NCI-H2196 treated with DMSO at 0.1 percent for 48 hours (cell line): ENCODE results near the gene SCAMP3.
"Not testable (repeated sequence)": the region's sequence is repeated elsewhere in the genome, so short reads cannot be mapped to it uniquely, and the experiment has no call there.

ENCODE experiments used
- DNase-seq: peaks from one replicate; lab custom pipeline; 2025; ENCODE audit not compliant: unreplicated experiment; lab: John Stamatoyannopoulos, UW

Gene SCAMP3

GRCh38 chr1:155255243-155256007, 6.7 kb downstream of the SCAMP3 start, which contains the start of gene ENTREP3:
Gene ENTREP3 (minus strand): TSS chr1:155255483. CDS start chr1:155254877, 606 bp downstream.
- peak; percentile 68 for DNase-seq

- DNase-seq = no peak
Observed at GRCh38 chr1:155254714-155255242, 7.4 kb downstream of the SCAMP3 start.

- no peak for DNase-seq
Observed at GRCh38 chr1:155254228-155254713, 7.9 kb downstream of the SCAMP3 start.

GRCh38 chr1:155253797-155254196, 8.4 kb downstream of the SCAMP3 start:
- DNase-seq = no peak

GRCh38 chr1:155253208-155253607, 9.0 kb downstream of the SCAMP3 start:
- no peak for DNase-seq

- DNase-seq = no peak
Observed at GRCh38 chr1:155251566-155251965, 10.6 kb downstream of the SCAMP3 start.

GRCh38 chr1:155250633-155251449, 11.3 kb downstream of the SCAMP3 start:
- peak; percentile 68 for DNase-seq

- DNase-seq = no peak
Observed at GRCh38 chr1:155250246-155250632, 11.9 kb downstream of the SCAMP3 start.

GRCh38 chr1:155247667-155248553, 14.2 kb downstream of the SCAMP3 start:
- no peak for DNase-seq

GRCh38 chr1:155246796-155247195, 15.4 kb downstream of the SCAMP3 start:
- not testable (repeated sequence) for DNase-seq

- no peak for DNase-seq
Observed at GRCh38 chr1:155245163-155245524, 17.0 kb downstream of the SCAMP3 start.

GRCh38 chr1:155244368-155245162, 17.6 kb downstream of the SCAMP3 start:
- peak; percentile 96 for DNase-seq

- DNase-seq = no peak
Observed at GRCh38 chr1:155242805-155243358, 19.3 kb downstream of the SCAMP3 start.

- no peak for DNase-seq
Observed at GRCh38 chr1:155241841-155242264, 20.3 kb downstream of the SCAMP3 start.

- DNase-seq = peak; percentile 25
Observed at GRCh38 chr1:155241069-155241679, 21.0 kb downstream of the SCAMP3 start.

GRCh38 chr1:155236451-155236850, 25.7 kb downstream of the SCAMP3 start:
- DNase-seq = no peak

GRCh38 chr1:155235375-155235774, 26.8 kb downstream of the SCAMP3 start:
- not testable (repeated sequence) for DNase-seq

GRCh38 chr1:155233502-155233901, 28.7 kb downstream of the SCAMP3 start:
- not testable (repeated sequence) for DNase-seq
